SK-N-MC (cell line): Measurements from ENCODE around the gene CCDC167.

Source experiments
- FOXP2 ChIP-seq: optimal IDR thresholded peaks from 2 replicates; pipeline ENCODE3; 2011; ENCODE audit warnings: mild to moderate bottlenecking, moderate library complexity; ENCODE audit not compliant: insufficient read depth; ENCODE audit errors: extremely low read length, control extremely low read depth
- POLR2AphosphoS5 ChIP-seq: IDR thresholded peaks from 2 replicates; pipeline ENCODE4 v1.6.1; 2012; ENCODE audit warnings: mild to moderate bottlenecking, low read depth, low read length, borderline replicate concordance

GRCh38 chr6:37488476-37488875 lies 11.2 kb downstream of the CCDC167 start:
- no peak for TF ChIP-seq FOXP2
- TF ChIP-seq POLR2AphosphoS5: no peak
